Duodenal mucosa (tissue), 2 donors: Measurements from ENCODE around the gene ST8SIA5.

Experiments
- H3K27ac ChIP-seq: one replicate; pipeline ENCODE4 v1.7.0; 2013; ENCODE audit warnings: low read depth, low read length
- H3K27me3 ChIP-seq, 2 donors: one replicate each; pipeline ENCODE4 v1.7.0; 2013; ENCODE audit warnings: low read length in 2 of 2, control low read depth in 1 of 2; ENCODE audit not compliant: insufficient read depth in 2 of 2, control insufficient read depth in 1 of 2
- H3K36me3 ChIP-seq, 2 donors: one replicate each; pipeline ENCODE4 v1.7.0; 2013; ENCODE audit warnings: low read length in 2 of 2, control low read depth in 1 of 2; ENCODE audit not compliant: insufficient read depth in 2 of 2, control insufficient read depth in 1 of 2
- H3K4me1 ChIP-seq, 2 donors: one replicate each; pipeline ENCODE4 v1.7.0; 2013; ENCODE audit warnings: low read length in 2 of 2, control low read depth in 1 of 2; ENCODE audit not compliant: insufficient read depth in 2 of 2, control insufficient read depth in 1 of 2
- H3K4me3 ChIP-seq, 2 donors: one replicate each; pipeline ENCODE4 v1.7.0; 2013; ENCODE audit warnings: low read length in 2 of 2, low read depth in 1 of 2
- H3K9ac ChIP-seq, 2 donors: one replicate each; pipeline ENCODE4 v1.7.0; 2013; ENCODE audit warnings: low read length in 2 of 2, low read depth in 1 of 2
- H3K9me3 ChIP-seq, 2 donors: one replicate each; pipeline ENCODE4 v1.7.0; 2013; ENCODE audit warnings: low read length in 2 of 2, control low read depth in 1 of 2; ENCODE audit not compliant: control insufficient read depth in 1 of 2

ST8SIA5 gene

GRCh38 chr18:46624127-46624526, 132.7 kb downstream of the ST8SIA5 start:
- Histone ChIP-seq H3K27ac (no peak overlapping the region), H3K9ac (no peak overlapping the region), H3K4me1 (no peaks in the 10 kb centered on the region), H3K4me3 (no peak overlapping the region), H3K36me3 (no peaks in the 10 kb centered on the region), H3K9me3 (no peaks in the 10 kb centered on the region), H3K27me3 (no peaks in the 10 kb centered on the region)

GRCh38 chr18:46623541-46623940, 133.3 kb downstream of the ST8SIA5 start:
- Histone ChIP-seq H3K27me3 (no peaks in the 10 kb centered on the region), H3K4me3 (no peak overlapping the region), H3K9ac (no peak overlapping the region), H3K9me3 (no peaks in the 10 kb centered on the region), H3K27ac (no peak overlapping the region), H3K4me1 (no peaks in the 10 kb centered on the region), H3K36me3 (no peaks in the 10 kb centered on the region)

- H3K27ac ChIP-seq = no peak overlapping the region
- H3K27me3 ChIP-seq = no peaks in the 10 kb centered on the region
- no peaks in the 10 kb centered on the region for H3K9me3 ChIP-seq
- H3K4me3 ChIP-seq = no peak overlapping the region
- H3K4me1 ChIP-seq = no peaks in the 10 kb centered on the region
- no peaks in the 10 kb centered on the region for H3K36me3 ChIP-seq
- no peak overlapping the region for H3K9ac ChIP-seq
These were observed 133.9 kb downstream of the ST8SIA5 start for GRCh38 chr18:46622999-46623398.

- Histone ChIP-seq H3K27ac (no peak overlapping the region), H3K36me3 (no peaks in the 10 kb centered on the region), H3K4me3 (no peak overlapping the region), H3K27me3 (no peaks in the 10 kb centered on the region), H3K4me1 (no peaks in the 10 kb centered on the region), H3K9me3 (no peaks in the 10 kb centered on the region), H3K9ac (no peak overlapping the region)
These were observed 134.4 kb downstream of the ST8SIA5 start for GRCh38 chr18:46622451-46622850.

GRCh38 chr18:46621871-46622270, 135.0 kb downstream of the ST8SIA5 start:
- Histone ChIP-seq H3K4me3 (no peak overlapping the region), H3K9ac (no peak overlapping the region), H3K4me1 (no peaks in the 10 kb centered on the region), H3K9me3 (no peaks in the 10 kb centered on the region), H3K27ac (no peak overlapping the region), H3K27me3 (no peaks in the 10 kb centered on the region), H3K36me3 (no peaks in the 10 kb centered on the region)

GRCh38 chr18:46621111-46621766, 135.6 kb downstream of the ST8SIA5 start:
- H3K4me1 ChIP-seq = no peaks in the 10 kb centered on the region
- H3K9ac ChIP-seq = no peak overlapping the region
- H3K27me3 ChIP-seq = no peaks in the 10 kb centered on the region
- no peak overlapping the region for H3K4me3 ChIP-seq
- no peak overlapping the region for H3K27ac ChIP-seq
- no peaks in the 10 kb centered on the region for H3K36me3 ChIP-seq
- no peaks in the 10 kb centered on the region for H3K9me3 ChIP-seq

GRCh38 chr18:46619559-46619958, 137.3 kb downstream of the ST8SIA5 start:
- Histone ChIP-seq H3K36me3 (no peaks in the 10 kb centered on the region), H3K9ac (no peak overlapping the region), H3K27me3 (no peaks in the 10 kb centered on the region), H3K4me1 (no peaks in the 10 kb centered on the region), H3K27ac (no peak overlapping the region), H3K9me3 (no peaks in the 10 kb centered on the region), H3K4me3 (no peak overlapping the region)
